ENCODE results near the gene TRPV3. TPM values are rescaled to one million over a fixed set of nuclear protein-coding genes. Genes with fewer than 3 reads are reported as not detected.

The TRPV3 gene
- total RNA-seq, 1 experiment from 2014 or later = 0.57 TPM

DNA sequence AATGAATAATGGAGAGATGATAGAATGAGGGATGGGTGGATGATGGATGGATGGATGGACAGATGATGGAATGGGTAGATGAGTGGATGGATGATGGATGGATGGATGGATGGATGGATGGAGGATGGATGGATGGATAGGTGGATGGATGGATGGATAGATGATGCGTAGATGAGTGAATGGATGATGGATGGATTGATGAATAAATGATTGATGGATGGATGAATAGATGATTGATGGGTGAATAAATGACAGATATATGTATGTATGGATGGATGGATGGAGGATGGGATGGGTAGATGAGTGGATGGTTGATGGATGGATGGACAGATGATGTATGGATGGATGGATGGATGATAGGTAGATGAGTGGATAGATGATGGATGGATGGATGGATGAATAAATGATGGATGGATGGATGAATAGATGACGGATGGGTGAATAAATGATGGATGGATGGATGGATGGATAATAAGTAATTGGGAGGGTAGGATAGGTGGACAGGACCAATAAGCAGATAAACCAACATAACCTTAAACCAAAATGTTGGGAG is 7.9 kb downstream of the TRPV3 start:
- no peak for DNase-seq (ENCODE audit: extremely low read depth, low read depth)

DNA sequence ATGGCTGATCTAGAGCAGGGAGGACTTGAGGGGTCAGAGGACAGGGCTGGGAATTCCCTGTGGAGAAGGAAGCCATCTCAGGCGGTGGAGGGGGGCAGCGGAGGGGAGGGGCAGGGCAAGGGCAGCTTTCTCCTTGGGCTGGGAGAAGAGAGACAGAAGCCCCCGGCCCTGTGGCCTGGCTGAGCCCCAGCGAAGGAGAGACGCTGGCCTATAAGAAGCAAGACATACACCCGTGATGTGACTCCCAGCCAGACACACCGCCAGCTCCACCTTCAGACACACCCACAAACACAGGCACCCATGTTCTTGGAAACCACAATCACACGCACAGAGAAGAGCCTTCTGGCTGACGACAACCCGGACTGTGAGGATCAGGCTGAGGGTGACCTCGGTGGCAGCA is 10.0 kb downstream of the TRPV3 start:
- no peak for DNase-seq (ENCODE audit: extremely low read depth, low read depth)

DNA sequence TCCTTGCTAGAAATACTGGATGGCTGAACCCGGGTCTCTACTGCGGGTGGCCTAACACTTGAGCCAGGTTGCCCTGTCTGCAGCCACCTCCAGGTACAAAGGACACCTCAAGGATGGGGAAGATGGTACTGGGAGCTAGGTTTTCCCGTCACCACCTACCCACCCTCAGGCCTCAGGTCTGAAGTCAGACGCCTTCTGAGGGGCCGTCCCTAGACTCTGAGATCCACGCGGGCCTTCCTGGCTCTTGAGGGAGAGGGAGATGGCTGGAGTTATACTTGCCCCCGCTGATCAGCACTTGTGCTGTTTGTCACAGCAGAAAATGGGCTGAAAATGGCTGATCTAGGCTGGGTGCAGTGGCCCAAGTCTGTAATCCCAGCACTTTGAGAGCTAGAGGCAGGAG is 10.6 kb downstream of the TRPV3 start:
- DNase-seq (ENCODE audit: extremely low read depth, low read depth) = no peak

DNA sequence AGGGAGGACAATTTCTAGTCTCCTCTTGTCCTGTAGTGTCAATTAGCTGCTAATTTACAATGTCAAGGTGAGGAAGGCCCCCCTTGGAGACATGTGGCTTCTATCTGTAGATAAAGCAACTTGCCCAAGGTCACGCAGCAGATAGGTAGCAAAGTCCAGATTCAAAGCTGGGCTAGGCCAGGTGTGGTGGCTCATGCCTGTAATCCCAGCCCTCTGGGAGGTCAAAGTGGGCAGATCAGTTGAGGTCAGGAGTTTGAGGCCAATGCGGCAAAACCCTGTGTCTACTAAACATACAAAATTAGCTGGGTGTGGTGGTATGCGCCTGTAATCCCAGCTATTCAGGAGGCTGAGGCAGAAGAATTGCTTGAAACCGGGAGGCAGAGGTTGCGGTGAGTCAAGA is 11.1 kb downstream of the TRPV3 start:
- no peak for DNase-seq (ENCODE audit: extremely low read depth, low read depth)

DNA sequence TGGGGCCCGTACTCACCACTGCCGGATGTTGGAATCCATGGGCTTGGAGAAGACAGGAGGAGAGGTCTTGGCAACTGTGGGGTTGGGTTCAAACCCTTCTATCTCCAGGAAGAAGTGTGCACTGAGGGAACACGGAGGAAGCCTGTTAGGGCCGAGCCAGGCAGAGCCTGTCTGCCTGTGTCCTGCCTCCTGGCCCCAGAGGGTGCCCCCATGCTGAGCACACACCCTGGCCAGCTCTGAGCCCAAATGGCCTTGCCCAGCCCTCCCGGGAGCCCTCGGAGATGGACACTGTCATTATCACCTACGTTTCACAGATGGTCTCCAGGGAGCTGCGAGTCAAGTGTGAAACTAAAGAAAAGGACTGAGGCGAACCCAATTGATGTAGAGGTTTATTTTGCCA is 12.5 kb downstream of the TRPV3 start:
- no peak for DNase-seq (ENCODE audit: extremely low read depth, low read depth)

DNA sequence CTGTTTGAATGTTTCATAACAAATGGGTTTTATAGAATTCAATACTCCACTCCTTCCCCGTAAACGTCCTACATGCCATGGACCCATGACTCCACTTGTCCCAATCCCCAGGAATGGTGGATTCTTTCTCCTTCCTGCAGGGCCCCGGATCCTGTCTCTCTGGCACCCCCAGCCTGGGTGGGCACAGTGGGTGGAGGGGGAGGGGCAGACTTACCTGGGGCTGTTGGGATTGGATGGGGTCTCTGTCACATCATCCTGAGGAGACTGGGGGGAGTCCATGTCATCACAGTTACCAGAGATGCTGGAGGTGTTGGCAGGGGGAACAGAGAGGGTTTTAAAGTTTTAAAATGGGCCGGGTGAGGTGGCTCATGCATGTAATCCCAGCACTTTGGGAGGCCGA is 13.2 kb downstream of the TRPV3 start:
- no peak for DNase-seq (ENCODE audit: extremely low read depth, low read depth)

DNA sequence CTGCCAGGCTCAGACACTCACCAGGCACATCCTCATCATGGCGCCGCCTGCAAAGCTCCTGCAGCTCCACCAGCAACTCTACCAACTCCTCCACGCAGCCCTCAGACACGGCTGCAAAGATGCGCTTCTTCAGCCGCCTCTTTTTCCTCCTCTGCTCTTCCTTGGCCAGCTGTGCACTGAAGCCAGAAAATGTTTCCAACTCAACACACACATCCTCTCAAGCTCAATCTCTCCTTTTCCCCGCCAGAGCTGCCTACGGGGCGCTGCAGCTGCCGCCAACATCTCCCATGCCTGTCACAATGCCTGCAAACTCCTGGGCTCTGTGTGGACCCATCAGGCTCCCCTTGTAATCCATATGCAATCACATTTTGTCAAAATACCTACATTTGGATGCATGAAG is 14.2 kb downstream of the TRPV3 start:
- no peak for DNase-seq (ENCODE audit: extremely low read depth, low read depth)

DNA sequence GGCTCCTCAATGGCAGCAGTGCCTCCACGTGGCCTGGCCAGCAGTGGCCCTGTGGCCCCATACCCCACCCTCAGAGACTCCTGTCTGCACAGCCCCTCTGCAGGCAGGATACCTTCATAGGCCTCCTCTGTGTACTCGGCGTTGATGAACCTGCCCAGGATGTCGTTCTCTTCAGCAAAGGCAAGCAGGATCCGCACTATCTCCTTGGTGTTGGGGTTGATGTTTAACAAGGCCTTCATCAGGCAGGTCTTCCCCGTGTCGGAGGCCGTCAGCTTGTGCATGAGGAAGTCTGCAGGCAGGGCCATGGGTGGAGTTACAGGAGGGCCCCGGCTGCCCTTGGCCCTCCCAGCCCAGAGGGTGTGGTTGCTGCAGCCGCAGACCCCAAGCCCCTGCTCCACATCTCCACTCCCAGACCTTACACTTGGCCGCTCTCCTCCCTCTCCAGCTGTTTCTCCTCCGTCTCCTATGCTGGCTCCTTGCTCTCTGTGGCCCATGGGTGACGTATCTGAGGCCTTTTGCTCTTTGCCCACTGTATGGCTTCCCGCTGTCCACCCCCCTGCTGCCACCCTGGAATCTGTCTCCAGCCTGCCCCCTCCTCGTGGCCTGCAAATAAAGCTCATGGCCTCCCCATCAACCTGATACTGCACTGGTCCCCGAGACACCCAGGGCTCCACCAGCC is 15.1 kb downstream of the TRPV3 start:
- no peak for DNase-seq (ENCODE audit: extremely low read depth, low read depth)

DNA sequence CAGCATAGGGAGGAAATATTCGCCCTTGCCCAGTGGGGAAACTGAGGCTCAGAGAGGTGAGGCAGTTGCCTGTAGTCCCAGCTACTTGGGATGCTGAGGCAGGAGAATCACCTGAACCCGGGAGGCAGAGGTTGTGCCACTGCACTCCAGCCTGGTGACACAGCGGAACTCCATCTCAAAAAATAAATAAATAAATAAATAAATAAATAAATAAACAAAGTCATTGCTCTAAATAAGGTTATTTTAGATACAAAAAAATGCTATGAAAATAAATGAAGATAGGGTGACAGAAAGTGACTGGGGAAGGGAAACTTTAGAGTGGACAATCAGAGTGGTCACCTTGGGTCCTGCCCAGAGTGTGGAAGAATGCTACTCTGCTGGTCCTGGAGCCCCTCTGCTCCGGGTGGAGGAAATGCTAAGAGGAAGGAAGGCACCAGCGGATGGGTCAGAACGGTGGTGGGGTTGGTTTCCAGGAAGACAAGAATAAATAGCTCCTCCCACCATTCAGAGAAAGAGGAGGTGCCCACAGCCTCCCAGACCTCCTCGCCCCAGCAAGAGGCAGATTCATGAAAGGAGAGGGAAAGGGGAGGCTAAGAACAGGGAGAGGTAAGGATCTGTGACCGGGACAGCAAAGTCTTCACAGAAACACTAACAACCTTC is 17.6 kb downstream of the TRPV3 start:
- no peak for DNase-seq (ENCODE audit: extremely low read depth, low read depth)

DNA sequence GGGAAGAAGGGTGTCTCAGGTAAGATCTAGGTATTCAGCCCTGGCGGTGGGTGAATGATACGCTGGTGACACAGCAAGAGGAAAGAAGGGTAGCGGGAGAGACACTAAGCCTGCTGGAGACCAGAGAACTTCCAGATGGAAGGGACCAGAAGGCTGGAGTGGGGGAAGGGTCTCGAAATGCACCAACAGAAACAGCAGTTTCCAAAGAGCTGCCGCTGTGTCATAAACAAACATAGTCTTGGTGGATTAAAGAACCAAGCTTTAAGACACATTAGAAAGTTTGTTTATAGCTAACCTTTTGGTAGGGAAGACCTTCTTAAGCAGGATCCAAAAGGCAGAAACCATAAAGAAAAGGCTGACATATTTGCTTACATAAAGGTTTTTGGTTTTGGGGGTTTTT is 20.9 kb downstream of the TRPV3 start:
- DNase-seq (ENCODE audit: extremely low read depth, low read depth) = no peak

DNA sequence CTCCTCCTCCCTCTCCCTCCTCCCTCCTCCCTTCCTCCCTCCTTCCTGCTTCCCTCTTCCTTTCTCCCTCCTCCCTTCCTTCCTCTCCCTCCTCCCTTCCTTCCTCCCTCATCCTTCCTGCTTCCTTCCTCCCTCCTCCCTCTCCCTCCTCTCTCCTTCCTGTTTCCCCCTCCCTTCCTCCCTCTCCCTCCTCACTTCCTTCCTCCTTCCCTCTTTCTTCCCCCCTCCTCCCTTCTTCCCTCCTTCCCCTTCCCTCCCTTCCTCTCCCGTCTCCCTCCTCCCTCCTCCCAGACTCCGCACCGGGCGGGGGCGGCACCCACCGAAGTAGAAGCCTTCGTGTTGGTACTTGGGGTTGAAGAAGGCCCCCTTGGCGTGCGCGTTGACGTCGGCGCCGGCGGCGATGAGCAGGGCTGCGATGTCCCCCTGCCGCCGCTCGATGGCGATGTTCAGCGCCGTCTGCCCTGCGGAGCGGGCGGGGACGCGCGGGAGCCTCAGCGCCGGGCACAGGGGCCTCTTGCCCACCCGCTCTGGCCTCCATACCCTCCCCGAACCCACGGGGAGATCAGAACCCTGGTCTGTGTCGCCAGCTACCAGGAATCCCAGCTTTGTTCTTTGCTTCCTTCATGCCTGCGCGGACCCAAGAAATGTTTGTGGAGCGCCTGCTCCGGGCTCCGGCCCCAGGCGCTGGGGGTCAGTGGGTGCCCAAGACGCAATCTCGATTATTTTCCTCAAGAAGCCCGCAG is 22.2 kb downstream of the TRPV3 start:
- peak; percentile 70 for DNase-seq (ENCODE audit: extremely low read depth, low read depth)

DNA sequence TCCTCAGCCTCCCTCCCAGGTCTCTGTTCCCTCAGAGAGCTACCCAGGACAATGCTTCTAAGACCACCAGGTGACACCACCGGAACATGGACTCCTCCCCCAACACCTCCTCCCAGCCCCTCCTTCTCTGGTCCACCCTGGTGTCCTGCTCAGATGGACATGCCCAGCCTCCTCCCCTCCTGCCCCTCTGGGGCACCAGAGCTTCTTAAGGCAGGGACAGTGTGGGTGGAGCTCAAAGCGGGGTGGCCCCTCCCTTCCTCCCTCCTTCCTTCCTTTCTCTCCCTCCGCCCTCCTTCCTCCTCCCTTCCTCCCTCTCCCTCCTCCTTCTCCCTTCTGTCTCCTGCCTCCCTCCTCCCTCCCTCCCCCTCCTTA is 22.7 kb downstream of the TRPV3 start:
- peak; percentile 21 for DNase-seq (ENCODE audit: extremely low read depth, low read depth)

DNA sequence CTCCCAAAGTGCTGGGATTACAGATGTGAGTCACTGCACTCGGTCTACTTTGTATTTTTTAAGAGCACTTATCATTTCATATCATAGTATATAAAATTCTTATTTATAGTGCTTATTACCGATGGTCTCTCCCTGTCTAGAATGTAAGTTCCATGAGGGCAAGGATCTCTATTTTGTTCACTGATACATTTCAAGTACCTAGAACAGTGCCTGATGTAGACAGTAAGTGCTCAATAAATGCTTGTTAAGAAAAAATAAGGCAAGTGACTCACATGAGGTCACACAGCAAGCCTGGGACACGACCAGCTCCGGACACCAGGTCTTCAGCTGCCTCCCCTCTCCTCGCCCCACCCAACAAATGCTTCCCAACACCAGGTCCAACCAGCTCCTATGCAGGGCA is 23.9 kb downstream of the TRPV3 start:
- DNase-seq (ENCODE audit: extremely low read depth, low read depth) = no peak

DNA sequence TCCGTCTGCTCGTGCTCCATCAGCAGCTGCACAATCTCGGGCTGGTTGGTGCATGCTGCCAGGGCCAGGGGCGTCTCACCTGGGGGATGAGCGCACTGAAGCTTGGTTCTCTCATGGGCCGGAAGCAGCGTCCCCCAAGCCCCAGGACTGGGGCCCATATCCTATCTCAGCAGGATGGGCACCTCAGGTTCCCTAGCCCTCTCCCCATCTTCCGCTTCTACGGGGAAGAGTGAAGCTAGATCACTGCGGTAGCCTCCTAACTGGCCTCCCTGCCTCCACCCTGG is 24.8 kb downstream of the TRPV3 start:
- DNase-seq (ENCODE audit: extremely low read depth, low read depth) = no peak

DNA sequence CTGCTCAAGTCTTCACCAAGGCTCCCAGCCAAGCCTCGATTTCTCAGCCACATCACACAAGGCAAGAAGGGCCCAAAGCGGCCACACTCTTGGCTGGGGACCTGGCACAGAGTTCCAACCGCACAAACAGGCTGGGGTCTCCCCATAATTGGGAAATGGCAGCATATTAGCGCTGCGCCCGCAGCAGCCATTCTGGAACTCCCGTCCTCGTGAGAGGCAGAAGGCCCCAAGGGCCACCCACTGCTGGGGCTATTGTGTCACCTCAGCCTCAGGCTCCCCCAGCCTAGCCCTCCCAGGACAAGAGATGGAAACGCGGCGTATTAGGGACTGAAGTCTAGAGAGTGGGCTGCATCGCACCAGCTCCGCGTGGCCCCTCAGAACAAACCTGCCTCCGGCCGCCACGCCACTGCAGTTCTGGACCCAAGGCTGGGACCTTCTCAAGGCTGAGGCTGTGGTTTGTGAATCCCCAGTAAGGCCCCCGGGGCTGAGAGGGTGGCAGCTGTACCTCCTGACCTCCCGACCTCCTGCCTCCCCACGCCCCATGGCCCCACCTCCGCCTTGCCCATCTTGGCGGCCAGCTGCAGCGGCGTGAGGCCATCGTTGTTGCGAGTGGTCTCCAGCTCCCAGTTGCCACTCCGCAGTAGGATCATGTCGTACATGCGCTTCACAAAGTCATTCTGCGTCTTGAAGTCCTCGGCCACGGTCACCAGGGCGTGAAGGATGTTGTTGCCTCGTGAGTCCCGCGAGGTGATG is 25.3 kb downstream of the TRPV3 start:
- no peak for DNase-seq (ENCODE audit: extremely low read depth, low read depth)

DNA sequence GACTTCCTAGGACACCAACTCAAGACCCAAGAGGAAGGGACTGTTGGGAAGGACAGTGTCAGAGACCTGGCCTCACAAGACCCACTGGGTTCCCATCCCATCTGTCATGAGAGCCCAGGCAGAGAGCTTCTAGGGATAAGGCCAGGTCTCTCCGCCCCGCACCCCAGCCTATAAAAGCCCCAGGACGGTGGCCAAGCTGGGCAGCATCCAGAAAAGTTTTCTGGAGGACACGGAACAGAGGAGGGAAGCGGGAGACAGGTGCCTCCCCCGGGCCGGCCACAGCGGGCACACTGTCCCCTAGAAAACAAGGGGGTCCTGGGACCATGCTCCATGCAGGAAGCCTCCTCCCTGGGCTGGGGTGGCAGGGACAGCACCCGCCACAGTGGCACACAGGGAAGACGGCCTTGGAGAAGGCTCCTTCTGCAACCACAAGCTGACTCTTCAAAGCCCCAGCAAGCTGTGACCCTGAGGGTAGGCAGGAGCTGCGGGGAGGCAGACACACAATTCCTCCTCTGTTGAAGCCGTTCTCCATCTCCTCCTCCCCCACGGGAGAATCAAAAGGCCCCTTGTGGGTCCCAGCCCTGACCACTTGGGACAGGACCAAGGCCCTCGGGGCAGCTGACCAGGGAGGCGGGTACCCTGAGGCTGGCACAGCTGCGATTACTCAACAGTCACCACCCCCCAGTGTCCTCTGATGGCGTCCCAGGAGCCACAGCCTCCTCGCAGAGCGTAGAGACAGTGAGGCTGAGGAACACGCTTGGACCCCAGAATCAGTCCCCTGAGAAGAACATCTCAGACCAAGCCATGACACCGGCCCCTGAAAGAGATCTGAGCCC is 26.1 kb downstream of the TRPV3 start:
- no peak for DNase-seq (ENCODE audit: extremely low read depth, low read depth)

DNA sequence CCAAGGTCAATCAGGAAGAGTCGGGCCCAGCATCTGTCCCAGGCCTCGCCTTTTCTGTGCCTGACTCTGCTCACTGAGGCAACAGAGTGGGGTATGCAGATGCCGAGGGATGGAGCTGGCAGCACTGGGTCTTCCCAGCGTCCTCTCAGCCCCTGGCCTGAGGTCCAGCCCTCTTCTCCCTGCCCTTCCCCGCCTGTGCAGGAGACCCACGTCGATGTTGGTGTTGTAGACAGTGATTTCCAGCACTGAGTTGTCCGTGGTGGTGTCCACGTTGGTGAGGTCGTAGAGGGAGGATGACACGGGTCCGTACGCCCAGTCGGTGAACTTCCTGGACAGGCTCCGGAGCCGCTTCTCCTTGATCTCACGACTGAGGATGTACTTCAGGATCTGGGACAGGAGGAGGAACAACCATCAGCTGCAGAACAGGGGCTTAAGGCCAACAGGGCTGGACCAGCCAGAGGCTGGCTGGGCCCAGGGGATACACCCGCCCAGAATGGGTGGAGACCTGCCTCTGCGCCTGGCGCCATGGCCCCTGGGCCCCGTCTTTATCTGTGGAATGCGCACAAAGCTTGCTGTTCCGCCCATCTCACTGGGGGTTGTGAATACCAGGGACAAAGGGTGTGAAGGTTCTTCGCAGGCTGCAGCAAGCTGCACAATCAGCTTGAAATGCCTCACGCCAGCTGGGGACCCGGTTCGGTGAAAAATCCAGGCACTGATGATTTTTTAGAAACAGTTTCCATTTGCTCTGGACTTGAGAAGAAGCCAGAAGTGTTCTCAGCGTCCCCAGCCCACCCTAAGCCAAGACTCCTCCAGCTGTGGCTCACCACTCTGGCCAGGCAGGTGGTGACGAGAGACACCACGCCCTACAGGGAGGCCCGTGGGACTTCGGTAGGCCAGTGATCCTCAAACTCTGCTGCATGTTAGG is 27.5 kb downstream of the TRPV3 start:
- no peak for DNase-seq (ENCODE audit: extremely low read depth, low read depth)

DNA sequence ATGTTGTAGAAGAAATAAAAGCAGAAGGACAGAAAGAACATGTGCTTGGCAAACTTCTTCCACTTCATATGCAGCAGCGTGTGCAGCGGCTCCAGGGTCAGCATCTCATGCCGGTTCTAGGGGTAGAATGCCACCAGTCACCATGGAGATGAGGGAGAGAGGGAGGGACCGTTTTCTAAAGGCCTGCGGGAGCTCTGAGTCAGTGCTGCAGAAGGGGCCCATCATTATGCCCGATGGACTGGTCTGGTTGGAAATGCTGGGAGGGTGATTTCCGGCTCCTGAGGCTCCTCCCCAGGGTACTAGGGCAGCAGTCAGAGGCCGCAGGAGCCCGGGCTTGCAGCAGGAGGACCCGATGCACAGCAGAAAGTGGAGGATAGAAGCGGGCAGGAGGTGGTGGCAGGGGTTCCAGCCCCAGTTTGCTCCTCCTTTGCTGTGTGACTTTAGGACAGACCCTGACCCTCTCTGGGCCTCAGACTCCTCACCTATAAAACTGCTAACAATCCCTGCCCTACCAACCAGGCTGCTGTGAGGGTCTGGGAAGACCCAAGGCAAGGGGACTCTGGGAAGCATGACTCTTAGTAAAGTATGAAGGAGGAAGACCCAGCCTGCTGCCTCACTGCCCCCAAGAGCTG is 28.6 kb downstream of the TRPV3 start:
- no peak for DNase-seq (ENCODE audit: extremely low read depth, low read depth)

DNA sequence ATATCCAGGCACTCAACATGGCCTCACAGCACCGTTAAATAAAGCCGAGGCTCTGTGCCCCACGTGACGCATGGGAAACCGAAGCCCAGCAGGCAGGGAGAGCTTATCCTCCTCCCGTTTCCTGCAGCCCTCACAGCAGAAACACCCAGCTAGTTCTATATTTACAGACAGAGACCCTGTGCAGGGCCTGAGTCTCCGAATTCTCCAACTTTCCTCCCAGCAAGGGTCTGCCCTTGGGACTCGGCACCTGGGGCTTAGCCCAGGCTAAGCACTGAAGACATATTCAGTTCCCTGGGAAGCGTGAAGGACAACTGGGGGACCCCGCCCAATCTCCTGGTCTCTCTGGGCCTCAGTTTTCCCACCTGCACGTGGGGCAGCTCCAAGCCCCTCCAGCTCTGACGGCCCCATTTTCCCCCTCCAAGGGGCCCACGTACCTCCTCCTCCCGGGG is 29.2 kb downstream of the TRPV3 start:
- DNase-seq (ENCODE audit: extremely low read depth, low read depth) = no peak
